OCI-LY1 (cell line): ENCODE data around the gene RHOB.

ENCODE experiments used
- H2AFZ ChIP-seq: fragments of 200-600 bp; sonication (generic), shearing (Covaris generic); 2 replicates; pipeline ENCODE4 v1.6.0; 2014; ENCODE audit warnings: antibody characterized with exemption, mild to moderate bottlenecking, low read length
- H3F3A ChIP-seq: fragments of 200-600 bp; sonication (generic), shearing (Covaris generic); 2 replicates; pipeline ENCODE4 v1.6.0; 2014; ENCODE audit warnings: mild to moderate bottlenecking, antibody characterized with exemption, low read length, moderate library complexity; ENCODE audit not compliant: insufficient read depth
- H3K27ac ChIP-seq: fragments of 200-600 bp; sonication (generic); 2 replicates; pipeline ENCODE4 v1.5.1; 2014; ENCODE audit warnings: low read length, mixed run types, mild to moderate bottlenecking, low read depth; ENCODE audit not compliant: poor library complexity, severe bottlenecking
- H3K27me3 ChIP-seq: fragments of 200-600 bp; sonication (generic); 2 replicates; pipeline ENCODE4 v1.6.0; 2014; ENCODE audit warnings: antibody characterized with exemption, mild to moderate bottlenecking, low read length, moderate library complexity; ENCODE audit not compliant: insufficient read depth
- H3K36me3 ChIP-seq: fragments of 200-600 bp; sonication (generic); 2 replicates; pipeline ENCODE4 v1.6.1; 2014; ENCODE audit warnings: mild to moderate bottlenecking, antibody characterized with exemption, low read length, moderate library complexity, mixed read lengths; ENCODE audit not compliant: insufficient read depth
- H3K4me1 ChIP-seq: fragments of 200-600 bp; sonication (generic); 2 replicates; pipeline ENCODE4 v1.5.1; 2014; ENCODE audit warnings: mild to moderate bottlenecking, low read length, moderate library complexity; ENCODE audit not compliant: insufficient read depth, severe bottlenecking
- H3K4me2 ChIP-seq: fragments of 200-600 bp; sonication (generic), shearing (Covaris generic); 2 replicates; pipeline ENCODE4 v1.6.1; 2014; ENCODE audit warnings: low read length
- H3K4me3 ChIP-seq: fragments of 200-600 bp; sonication (generic); 2 replicates; pipeline ENCODE4 v1.5.1; 2014; ENCODE audit warnings: low read length, low read depth, mild to moderate bottlenecking, mixed read lengths; ENCODE audit not compliant: poor library complexity, severe bottlenecking
- H3K79me2 ChIP-seq: fragments of 200-600 bp; shearing (Covaris generic); 2 replicates; pipeline ENCODE4 v1.6.1; 2016; ENCODE audit warnings: mixed run types, low read length, mixed read lengths; ENCODE audit not compliant: insufficient read depth
- H3K9ac ChIP-seq: fragments of 200-600 bp; sonication (generic), shearing (Covaris generic); 2 replicates; pipeline ENCODE4 v1.6.1; 2014; ENCODE audit warnings: mild to moderate bottlenecking, low read length, mixed read lengths
- H3K9me2 ChIP-seq: fragments of 200-600 bp; sonication (generic), shearing (Covaris generic); 2 replicates; pipeline ENCODE4 v1.6.1; 2014; ENCODE audit warnings: low read depth, mild to moderate bottlenecking, low read length, mixed read lengths
- H3K9me3 ChIP-seq: fragments of 200-600 bp; shearing (Covaris generic); 2 replicates; pipeline ENCODE4 v1.6.1; 2014; ENCODE audit warnings: low read length, mixed read lengths
- H4K20me1 ChIP-seq: fragments of 200-600 bp; sonication (generic), shearing (Covaris generic); 2 replicates; pipeline ENCODE4 v1.6.0; 2016; ENCODE audit warnings: mild to moderate bottlenecking, low read length; ENCODE audit not compliant: insufficient read depth
- CTCF ChIP-seq: fragments of 200-600 bp; sonication (generic), shearing (Covaris generic); IDR thresholded peaks from 2 replicates; pipeline ENCODE4 v1.5.1; 2017; ENCODE audit warnings: mild to moderate bottlenecking, antibody characterized with exemption, low read length, moderate library complexity, mixed read lengths
- EZH2 ChIP-seq: fragments of 200-600 bp; sonication (generic), shearing (Covaris generic); IDR thresholded peaks from 2 replicates; pipeline ENCODE4 v1.8.0; 2017; ENCODE audit warnings: borderline replicate concordance, mixed run types, mild to moderate bottlenecking, antibody characterized with exemption, low read length, moderate library complexity, mixed read lengths

The RHOB gene

GRCh38 chr2:20419007-20419576 lies 27.8 kb upstream of the RHOB start:
- no peak overlapping the region for H2AFZ ChIP-seq
- no peaks in the 10 kb centered on the region for H3K9me3 ChIP-seq
- H3F3A ChIP-seq, result no peaks in the 10 kb centered on the region
- no peaks in the 10 kb centered on the region for H3K4me1 ChIP-seq
- H3K9me2 ChIP-seq, result no peaks in the 10 kb centered on the region
- no peak overlapping the region for H3K27ac ChIP-seq
- TF ChIP-seq EZH2, result no peak
- no peak for TF ChIP-seq CTCF
- H3K4me2 ChIP-seq, result no peak overlapping the region
- no peaks in the 10 kb centered on the region for H3K36me3 ChIP-seq
- H4K20me1 ChIP-seq, result no peaks in the 10 kb centered on the region
- H3K79me2 ChIP-seq, result no peaks in the 10 kb centered on the region
- peaks cover 3% of the 10 kb centered on the region; the same call in 1 of the 2 replicates for H3K27me3 ChIP-seq
- no peak overlapping the region for H3K4me3 ChIP-seq
- H3K9ac ChIP-seq, result no peak overlapping the region

- H4K20me1 ChIP-seq, result no peaks in the 10 kb centered on the region
- no peak overlapping the region for H3K9ac ChIP-seq
- no peak for TF ChIP-seq EZH2
- TF ChIP-seq CTCF, result no peak
- H3K4me1 ChIP-seq, result peaks cover 3% of the 10 kb centered on the region
- no peaks in the 10 kb centered on the region for H3F3A ChIP-seq
- no peak overlapping the region for H3K4me2 ChIP-seq
- H3K27me3 ChIP-seq, result peaks cover 3% of the 10 kb centered on the region; the same call in 1 of the 2 replicates
- no peak overlapping the region for H2AFZ ChIP-seq
- H3K9me3 ChIP-seq, result no peaks in the 10 kb centered on the region
- H3K27ac ChIP-seq, result no peak overlapping the region
- H3K4me3 ChIP-seq, result no peak overlapping the region
- H3K36me3 ChIP-seq, result no peaks in the 10 kb centered on the region
- no peaks in the 10 kb centered on the region for H3K79me2 ChIP-seq
- H3K9me2 ChIP-seq, result no peaks in the 10 kb centered on the region
Measured at GRCh38 chr2:20419752-20420151, 27.1 kb upstream of the RHOB start.

DNA sequence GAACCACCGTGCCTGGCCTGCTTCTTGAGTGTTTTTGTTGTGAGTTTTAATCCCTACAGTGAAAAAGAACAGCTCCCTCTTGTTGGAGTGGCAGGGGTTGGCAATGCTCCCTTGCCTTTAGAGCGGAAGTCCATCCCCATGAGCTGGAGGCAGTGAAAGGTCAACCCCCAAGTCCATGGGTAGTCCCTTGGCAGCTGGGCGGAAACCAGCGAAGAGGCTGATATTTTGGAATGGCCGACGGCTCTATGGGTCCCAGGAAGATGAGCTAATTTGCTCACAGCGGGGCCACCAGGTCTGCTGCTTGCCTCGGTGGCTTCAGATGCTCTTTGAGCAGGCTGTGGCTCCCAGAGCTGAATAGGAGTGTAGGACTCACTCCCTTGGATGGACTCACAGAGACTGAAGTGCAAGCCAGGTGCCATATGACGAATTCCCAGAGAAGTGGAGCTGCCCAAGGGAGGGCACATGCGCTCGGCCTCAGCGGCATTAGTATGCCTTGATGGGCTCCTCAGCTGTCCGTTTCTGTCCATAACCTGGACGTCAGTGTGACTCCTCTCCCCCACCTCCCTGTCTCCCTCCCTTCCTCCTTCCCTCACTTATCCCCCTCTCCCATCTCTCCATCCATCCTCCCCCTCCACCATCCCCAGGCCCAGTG lies 25.4 kb upstream of the RHOB start:
- H3K4me2 ChIP-seq, result no peak overlapping the region
- no peaks in the 10 kb centered on the region for H3K9me3 ChIP-seq
- peaks cover 10% of the 10 kb centered on the region for H3K4me1 ChIP-seq
- no peaks in the 10 kb centered on the region for H3F3A ChIP-seq
- no peak overlapping the region for H3K9ac ChIP-seq
- H3K36me3 ChIP-seq, result no peaks in the 10 kb centered on the region
- H3K4me3 ChIP-seq, result no peak overlapping the region
- H3K27ac ChIP-seq, result no peak overlapping the region
- H4K20me1 ChIP-seq, result no peaks in the 10 kb centered on the region
- no peak for TF ChIP-seq EZH2
- TF ChIP-seq CTCF, result no peak
- H2AFZ ChIP-seq, result no peak overlapping the region
- no peaks in the 10 kb centered on the region for H3K9me2 ChIP-seq
- H3K79me2 ChIP-seq, result no peaks in the 10 kb centered on the region
- 0 out of 2 replicates have a peak, but pooled peaks cover 3% of the 10 kb centered on the region for H3K27me3 ChIP-seq
